Activated T-helper 2 cell treated with anti-CD3 and anti-CD28 coated beads, Interferon-gamma antibody, Interleukin-2, Interleukin-4, amounts not matched to agents 10 μg/mL and 5 μg/mL and 100 μg/mL, durations not matched to agents 14 hours and 24 hours and 36 hours (primary cell): ENCODE results near the gene LYSMD1. TPM values are rescaled to one million over a fixed set of nuclear protein-coding genes. Genes with fewer than 3 reads are reported as not detected.
A peak's percentile ranks its signal among the peaks of the same experiment; 100 is the strongest.

Experiments used
- DNase-seq: peaks from one replicate; pipeline ENCODE4 v3.0.0; 2021; ENCODE audit warnings: low spot score
- H3K27ac Mint-ChIP-seq: one replicate; pipeline ENCODE4 v1.8.0; 2021; ENCODE audit warnings: mixed read lengths
- H3K27me3 Mint-ChIP-seq: one replicate; pipeline ENCODE4 v1.8.0; 2021; ENCODE audit warnings: low read depth, mixed read lengths
- H3K36me3 Mint-ChIP-seq: one replicate; pipeline ENCODE4 v1.8.0; 2021; ENCODE audit warnings: low read depth, mixed read lengths
- H3K4me1 Mint-ChIP-seq: one replicate; pipeline ENCODE4 v1.8.0; 2021; ENCODE audit warnings: low read depth, mixed read lengths
- H3K4me3 Mint-ChIP-seq: one replicate; pipeline ENCODE4 v1.8.0; 2021; ENCODE audit warnings: low read depth, mild to moderate bottlenecking, moderate library complexity, mixed read lengths
- H3K9me3 Mint-ChIP-seq: one replicate; pipeline ENCODE4 v1.8.0; 2021; ENCODE audit warnings: mixed read lengths
- intact Hi-C: fragments of 100-400 bp; cut with micrococcal nuclease; formaldehyde crosslinking; loops from one replicate; pipeline ENCODE4 v1.15.1; 2023
- total RNA-seq: library from RNA; stranded (reverse); gene quantifications from 2 replicates; pipeline ENCODE4 v1.2.3, GENCODE V29; 2022

Gene LYSMD1
- total RNA-seq, 1 donor from 2014 or later = 3.6 TPM

- DNase-seq = no peak
- H3K9me3 Mint-ChIP-seq = no peaks in the 10 kb centered on the region
- peaks cover 64% of the 10 kb centered on the region for H3K36me3 Mint-ChIP-seq
- H3K27me3 Mint-ChIP-seq = no peaks in the 10 kb centered on the region
- H3K4me1 Mint-ChIP-seq = peaks cover 34% of the 10 kb centered on the region
- H3K27ac Mint-ChIP-seq = peak overlapping the region; percentile 91
- peak overlapping the region; percentile 91 for H3K4me3 Mint-ChIP-seq
- intact Hi-C loops = no loop called here
Observed at GRCh38 chr1:151166505-151166956, 829 bp upstream of the LYSMD1 start.

- peaks cover 69% of the 10 kb centered on the region for H3K36me3 Mint-ChIP-seq
- peak overlapping the region; percentile 91 for H3K27ac Mint-ChIP-seq
- DNase-seq = no peak
- intact Hi-C loops = loop anchor here (1.0 to 2.0 kb wide), 3 partner anchors 8 to 33 kb away; partner anchors contain the start of genes PIP5K1A and VPS72
- H3K9me3 Mint-ChIP-seq = no peaks in the 10 kb centered on the region
- H3K27me3 Mint-ChIP-seq = no peaks in the 10 kb centered on the region
- peak overlapping the region; percentile 91 for H3K4me3 Mint-ChIP-seq
- H3K4me1 Mint-ChIP-seq = peaks cover 39% of the 10 kb centered on the region
Observed at GRCh38 chr1:151165281-151165737, 393 bp downstream of the LYSMD1 start.

- Mint-ChIP-seq H3K36me3 (peaks cover 69% of the 10 kb centered on the region), H3K27ac (peak overlapping the region; percentile 91), H3K4me3 (peak overlapping the region; percentile 91), H3K27me3 (no peaks in the 10 kb centered on the region), H3K9me3 (no peaks in the 10 kb centered on the region), H3K4me1 (peaks cover 43% of the 10 kb centered on the region)
- intact Hi-C loops = loop anchor here (1.0 to 2.0 kb wide), 3 partner anchors 8 to 34 kb away; partner anchors contain the start of genes PIP5K1A and VPS72
- no peak for DNase-seq
Observed at GRCh38 chr1:151164732-151165280, 896 bp downstream of the LYSMD1 start.

- Mint-ChIP-seq H3K36me3 (peaks cover 65% of the 10 kb centered on the region), H3K4me3 (peak overlapping the region; percentile 32), H3K27me3 (no peaks in the 10 kb centered on the region), H3K27ac (peak overlapping the region; percentile 82), H3K4me1 (peaks cover 50% of the 10 kb centered on the region), H3K9me3 (no peaks in the 10 kb centered on the region)
- intact Hi-C loops = loop anchor here (5.0 to 10.0 kb wide), 3 partner anchors 235 to 925 kb away; partner anchors contain the start of genes ANP32E and SETDB1
- no peak for DNase-seq
Observed at GRCh38 chr1:151159373-151159772, 6.3 kb downstream of the LYSMD1 start.

GRCh38 chr1:151158751-151159251 is 6.9 kb downstream of the LYSMD1 start:
- no peaks in the 10 kb centered on the region for H3K27me3 Mint-ChIP-seq
- H3K9me3 Mint-ChIP-seq = no peaks in the 10 kb centered on the region
- H3K36me3 Mint-ChIP-seq = peaks cover 60% of the 10 kb centered on the region
- peaks cover 47% of the 10 kb centered on the region for H3K4me1 Mint-ChIP-seq
- DNase-seq = no peak
- peak overlapping the region; percentile 99 for H3K27ac Mint-ChIP-seq
- H3K4me3 Mint-ChIP-seq = peak overlapping the region; percentile 99
- intact Hi-C loops = loop anchor here (5.0 to 10.0 kb wide), 3 partner anchors 234 to 924 kb away; partner anchors contain the start of genes ANP32E and SETDB1

- intact Hi-C loops = loop anchor here (5.0 to 10.0 kb wide), 3 partner anchors 234 to 924 kb away; partner anchors contain the start of genes ANP32E and SETDB1
- no peaks in the 10 kb centered on the region for H3K9me3 Mint-ChIP-seq
- peak overlapping the region; percentile 99 for H3K4me3 Mint-ChIP-seq
- H3K4me1 Mint-ChIP-seq = peaks cover 47% of the 10 kb centered on the region
- no peaks in the 10 kb centered on the region for H3K27me3 Mint-ChIP-seq
- no peak for DNase-seq
- H3K36me3 Mint-ChIP-seq = peaks cover 57% of the 10 kb centered on the region
- peak overlapping the region; percentile 99 for H3K27ac Mint-ChIP-seq
Observed at GRCh38 chr1:151158326-151158725, 7.4 kb downstream of the LYSMD1 start.

- peak overlapping the region; percentile 99 for H3K4me3 Mint-ChIP-seq
- peaks cover 40% of the 10 kb centered on the region for H3K4me1 Mint-ChIP-seq
- peak; percentile 71 for DNase-seq
- H3K27me3 Mint-ChIP-seq = no peaks in the 10 kb centered on the region
- intact Hi-C loops = loop anchor here (1.0 to 10.0 kb wide), 7 partner anchors 8 to 922 kb away; partner anchors contain the start of genes ANP32E, CDC42SE1, LYSMD1 and PIP5K1A
- H3K9me3 Mint-ChIP-seq = no peaks in the 10 kb centered on the region
- H3K27ac Mint-ChIP-seq = peak overlapping the region; percentile 99
- H3K36me3 Mint-ChIP-seq = peaks cover 50% of the 10 kb centered on the region
Observed at GRCh38 chr1:151157067-151157531, 8.6 kb downstream of the LYSMD1 start.

- Mint-ChIP-seq H3K27ac (peak within 1 kb of the TSS; percentile 99), H3K4me1 (peaks cover 37% of the 10 kb centered on the region), H3K27me3 (no peaks in the 10 kb centered on the region), H3K9me3 (no peaks in the 10 kb centered on the region), H3K36me3 (peaks cover 45% of the 10 kb centered on the region), H3K4me3 (peak within 1 kb of the TSS; percentile 99)
- intact Hi-C loops = loop anchor here (1.0 to 10.0 kb wide), 9 partner anchors 9 to 922 kb away; partner anchors contain the start of genes ANP32E, CDC42SE1, GABPB2 and PIP5K1A
- peak; percentile 71 for DNase-seq
Observed at GRCh38 chr1:151156515-151156819, 9.2 kb downstream of the LYSMD1 start, which contains the start of gene TNFAIP8L2. Gene TNFAIP8L2, plus strand, starts transcription at chr1:151156649. Its CDS starts 2,049 bp downstream, at chr1:151158698.

GRCh38 chr1:151147665-151148064 is 18.0 kb downstream of the LYSMD1 start:
- intact Hi-C loops = loop anchor here (1.0 kb wide), 1 partner anchor 9 kb away; the partner anchor contains the start of gene TNFAIP8L2
- no peaks in the 10 kb centered on the region for H3K36me3 Mint-ChIP-seq
- DNase-seq = no peak
- peaks cover 10% of the 10 kb centered on the region for H3K4me1 Mint-ChIP-seq
- peaks cover 16% of the 10 kb centered on the region for H3K27me3 Mint-ChIP-seq
- peak overlapping the region; percentile 88 for H3K4me3 Mint-ChIP-seq
- no peaks in the 10 kb centered on the region for H3K9me3 Mint-ChIP-seq
- no peak overlapping the region for H3K27ac Mint-ChIP-seq

- peak overlapping the region; percentile 88 for H3K4me3 Mint-ChIP-seq
- intact Hi-C loops = loop anchor here (1.0 kb wide), 1 partner anchor 9 kb away; the partner anchor contains the start of gene TNFAIP8L2
- no peaks in the 10 kb centered on the region for H3K9me3 Mint-ChIP-seq
- DNase-seq = no peak
- no peaks in the 10 kb centered on the region for H3K36me3 Mint-ChIP-seq
- no peak overlapping the region for H3K27ac Mint-ChIP-seq
- peaks cover 10% of the 10 kb centered on the region for H3K4me1 Mint-ChIP-seq
- H3K27me3 Mint-ChIP-seq = peaks cover 16% of the 10 kb centered on the region
Observed at GRCh38 chr1:151147132-151147503, 18.6 kb downstream of the LYSMD1 start.

- peak; percentile 88 for DNase-seq
- Mint-ChIP-seq H3K9me3 (no peaks in the 10 kb centered on the region), H3K4me1 (peaks cover 10% of the 10 kb centered on the region), H3K36me3 (no peaks in the 10 kb centered on the region), H3K27ac (peak within 1 kb of the TSS; percentile 28), H3K27me3 (peaks cover 16% of the 10 kb centered on the region), H3K4me3 (peak within 1 kb of the TSS; percentile 88)
- intact Hi-C loops = loop anchor here (1.0 kb wide), 2 partner anchors 10 to 15 kb away; partner anchors contain the start of gene TNFAIP8L2
Observed at GRCh38 chr1:151146412-151147131, 19.1 kb downstream of the LYSMD1 start, which contains the start of gene SEMA6C. Gene SEMA6C, minus strand, starts transcription at chr1:151146631. Its CDS starts 4,010 bp downstream, at chr1:151142621.

GRCh38 chr1:151146072-151146411 is 19.7 kb downstream of the LYSMD1 start:
- H3K36me3 Mint-ChIP-seq = no peaks in the 10 kb centered on the region
- no peak overlapping the region for H3K27ac Mint-ChIP-seq
- H3K4me1 Mint-ChIP-seq = peaks cover 10% of the 10 kb centered on the region
- peaks cover 16% of the 10 kb centered on the region for H3K27me3 Mint-ChIP-seq
- intact Hi-C loops = loop anchor here (1.0 kb wide), 1 partner anchor 15 kb away; no protein-coding TSS in a partner anchor
- peak overlapping the region; percentile 88 for H3K4me3 Mint-ChIP-seq
- no peak for DNase-seq
- no peaks in the 10 kb centered on the region for H3K9me3 Mint-ChIP-seq
